LNCAP (cell line): Measurements from ENCODE around the gene GPC6.

Experiments
- TF ChIP-seq, protein P1 (sequence below): fragments of 450-650 bp; IDR thresholded peaks from 2 replicates; pipeline ENCODE4 v1.5.1; 2017; ENCODE audit warnings: mild to moderate bottlenecking

The GPC6 gene

DNA sequence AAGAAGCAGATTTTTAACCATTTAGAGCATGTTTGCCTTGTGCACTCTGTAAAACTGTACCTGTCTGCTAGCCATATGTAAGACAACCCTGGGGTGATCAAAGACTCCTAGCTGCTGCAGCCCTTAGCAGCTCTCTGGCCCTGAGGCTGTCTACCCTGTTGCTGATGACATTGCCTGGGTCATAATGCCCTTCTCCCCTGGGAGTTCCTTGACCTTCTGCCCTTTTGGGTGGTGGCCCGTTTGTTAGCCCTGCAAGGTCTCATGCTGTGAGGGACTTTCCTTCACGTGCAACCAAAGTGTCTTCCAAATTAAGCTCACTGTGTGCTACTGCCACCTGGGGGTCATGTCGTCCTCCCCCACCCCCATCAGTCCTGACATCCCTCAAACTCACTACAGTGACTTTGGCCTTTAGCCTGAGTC lies 7.4 kb downstream of the GPC6 start:
- TF ChIP-seq, protein P1, sequence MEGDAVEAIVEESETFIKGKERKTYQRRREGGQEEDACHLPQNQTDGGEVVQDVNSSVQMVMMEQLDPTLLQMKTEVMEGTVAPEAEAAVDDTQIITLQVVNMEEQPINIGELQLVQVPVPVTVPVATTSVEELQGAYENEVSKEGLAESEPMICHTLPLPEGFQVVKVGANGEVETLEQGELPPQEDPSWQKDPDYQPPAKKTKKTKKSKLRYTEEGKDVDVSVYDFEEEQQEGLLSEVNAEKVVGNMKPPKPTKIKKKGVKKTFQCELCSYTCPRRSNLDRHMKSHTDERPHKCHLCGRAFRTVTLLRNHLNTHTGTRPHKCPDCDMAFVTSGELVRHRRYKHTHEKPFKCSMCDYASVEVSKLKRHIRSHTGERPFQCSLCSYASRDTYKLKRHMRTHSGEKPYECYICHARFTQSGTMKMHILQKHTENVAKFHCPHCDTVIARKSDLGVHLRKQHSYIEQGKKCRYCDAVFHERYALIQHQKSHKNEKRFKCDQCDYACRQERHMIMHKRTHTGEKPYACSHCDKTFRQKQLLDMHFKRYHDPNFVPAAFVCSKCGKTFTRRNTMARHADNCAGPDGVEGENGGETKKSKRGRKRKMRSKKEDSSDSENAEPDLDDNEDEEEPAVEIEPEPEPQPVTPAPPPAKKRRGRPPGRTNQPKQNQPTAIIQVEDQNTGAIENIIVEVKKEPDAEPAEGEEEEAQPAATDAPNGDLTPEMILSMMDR, result no peak

DNA sequence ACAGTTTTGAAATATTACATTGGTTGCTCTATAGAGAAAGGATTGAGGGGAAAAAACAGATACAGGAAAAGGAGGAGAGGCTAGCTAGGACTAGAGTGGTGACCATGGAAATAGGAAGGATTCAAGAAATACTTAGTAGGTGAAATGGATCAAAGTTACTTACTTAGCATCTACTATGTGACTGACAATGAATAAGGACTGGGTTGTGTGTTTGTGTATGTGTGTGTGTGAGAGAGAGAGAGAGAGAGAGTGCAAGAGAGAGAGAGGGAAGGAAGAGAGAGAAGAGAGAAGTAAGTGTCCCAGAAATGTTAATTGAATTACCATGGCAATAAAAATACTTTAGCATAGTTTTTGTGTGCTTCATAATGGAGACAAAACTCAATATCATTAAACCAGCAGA lies 7.9 kb downstream of the GPC6 start:
- TF ChIP-seq, protein P1, result no peak

DNA sequence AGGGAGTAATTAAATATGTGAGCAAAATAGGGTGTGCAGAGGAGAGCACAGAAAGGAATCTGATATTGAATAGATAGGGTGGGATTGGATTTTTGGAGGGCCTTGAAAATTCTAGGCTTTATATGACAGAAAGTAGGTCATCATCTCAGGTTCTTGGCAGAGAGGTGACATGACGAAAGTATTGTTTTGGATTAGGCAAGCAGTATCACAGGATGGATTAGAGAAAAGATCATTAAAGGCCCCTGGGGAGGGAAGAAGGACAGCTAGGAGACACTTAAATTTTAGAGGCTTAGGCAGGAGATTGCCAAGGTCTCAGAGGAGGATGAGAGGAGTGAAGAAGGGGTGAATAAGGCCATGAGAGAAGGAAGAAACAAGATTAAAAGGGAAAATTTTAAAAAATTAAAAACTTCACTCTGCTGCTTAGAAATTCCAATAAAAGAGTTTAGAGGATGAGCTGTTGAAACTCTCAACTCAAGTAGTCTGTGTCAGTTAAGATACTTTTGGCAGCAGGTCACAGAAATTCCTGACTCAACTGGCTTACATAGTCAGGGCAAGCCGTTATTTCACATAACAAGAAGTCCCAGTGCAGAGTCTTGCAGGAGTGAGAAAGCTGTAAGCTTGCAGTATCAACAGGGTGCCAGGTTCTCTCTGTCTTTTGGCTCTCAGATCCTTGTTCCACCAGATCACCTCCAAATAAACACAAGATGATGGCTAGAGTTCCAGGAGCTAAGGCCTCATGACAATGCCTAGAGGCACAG lies 8.8 kb downstream of the GPC6 start:
- TF ChIP-seq, protein P1, result no peak

DNA sequence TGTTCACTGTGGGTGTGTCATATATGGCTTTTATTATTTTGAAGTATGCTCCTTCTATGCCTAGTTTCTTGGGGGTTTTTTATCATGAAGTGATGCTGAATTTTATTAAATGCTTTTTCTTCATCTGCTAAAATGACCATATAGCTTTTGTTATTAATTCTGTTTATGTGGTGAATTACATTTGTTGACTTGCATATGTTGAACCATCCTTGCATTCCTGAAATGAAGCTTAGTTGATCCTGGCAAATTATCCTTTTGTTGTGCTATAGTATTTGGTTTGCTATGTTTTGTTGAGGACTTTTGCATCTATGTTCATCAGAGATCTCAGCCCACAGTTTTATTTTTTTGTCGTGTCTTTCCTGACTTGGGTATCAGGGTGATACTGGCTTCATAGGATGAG lies 12.1 kb downstream of the GPC6 start:
- TF ChIP-seq, protein P1, result no peak

DNA sequence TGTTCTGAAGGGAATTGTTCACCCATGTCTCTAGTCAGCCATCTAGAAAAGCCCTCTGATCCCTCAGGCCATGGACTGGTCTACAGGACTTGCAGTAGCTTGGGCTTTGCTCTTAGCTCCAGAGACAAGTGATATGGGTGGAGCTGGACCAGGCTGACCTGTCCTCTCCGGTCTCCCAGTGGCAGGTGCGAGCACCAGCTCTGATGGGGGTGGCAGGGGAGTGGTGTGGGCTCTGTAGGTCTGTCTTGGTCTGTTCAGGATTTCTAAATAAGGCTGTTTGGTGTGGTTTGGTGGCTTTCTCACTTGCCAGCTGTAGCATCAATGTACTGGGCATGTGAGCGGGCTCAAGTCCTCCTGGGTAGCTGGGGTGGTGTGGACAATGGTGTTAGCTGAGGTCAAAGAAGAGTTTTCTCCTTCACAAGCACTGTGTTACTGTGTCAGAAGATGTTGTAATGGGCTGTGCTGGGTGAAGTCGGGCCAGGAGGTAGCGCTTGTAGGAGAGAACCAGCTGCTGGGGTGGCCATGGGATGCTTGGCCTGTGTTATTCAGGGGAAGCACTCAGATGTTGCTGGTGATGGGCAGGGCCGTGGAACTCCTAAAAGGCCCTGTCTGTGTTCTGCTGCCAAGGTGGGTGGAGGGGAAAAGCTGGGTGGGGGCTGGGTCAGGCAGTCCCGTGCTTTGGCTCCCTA lies 16.9 kb downstream of the GPC6 start:
- TF ChIP-seq, protein P1, result no peak

DNA sequence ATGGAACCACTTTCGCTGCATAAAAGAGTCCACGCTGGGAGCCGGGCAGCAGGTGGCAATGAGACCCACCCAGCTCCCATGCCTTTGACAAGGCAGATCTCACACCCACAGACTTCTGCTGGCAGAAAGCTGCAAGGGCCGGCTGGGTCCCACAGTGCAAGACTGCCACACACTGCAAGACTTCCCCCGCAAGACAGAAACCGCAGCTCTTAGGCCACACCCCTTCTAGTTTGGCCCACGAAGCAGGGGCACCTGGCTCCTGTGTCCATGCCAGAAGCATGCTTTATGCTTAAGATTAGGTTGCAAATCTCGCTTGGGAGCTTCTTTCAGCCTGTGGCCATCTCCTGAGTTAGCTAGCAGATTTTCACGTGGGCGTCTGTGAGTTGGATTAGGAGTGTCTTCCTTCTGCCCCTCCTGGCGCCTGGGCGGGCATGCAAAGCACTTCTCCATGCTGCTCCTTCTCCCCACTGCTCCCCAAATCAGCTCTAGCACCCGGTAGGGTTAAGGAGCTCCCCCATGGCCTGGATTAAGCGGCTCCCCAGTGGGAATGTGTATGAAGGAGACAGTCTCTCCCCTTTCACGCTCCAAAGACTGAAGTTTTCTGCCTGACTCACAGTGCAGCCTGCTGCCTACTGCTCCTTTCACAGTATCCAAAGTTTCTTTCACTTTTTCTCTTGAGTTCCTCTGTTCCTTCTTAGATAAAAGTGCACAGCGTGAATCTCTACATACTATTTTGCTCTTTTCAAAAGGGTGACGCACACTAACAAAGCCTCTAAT lies 17.7 kb downstream of the GPC6 start:
- TF ChIP-seq, protein P1, result no peak

DNA sequence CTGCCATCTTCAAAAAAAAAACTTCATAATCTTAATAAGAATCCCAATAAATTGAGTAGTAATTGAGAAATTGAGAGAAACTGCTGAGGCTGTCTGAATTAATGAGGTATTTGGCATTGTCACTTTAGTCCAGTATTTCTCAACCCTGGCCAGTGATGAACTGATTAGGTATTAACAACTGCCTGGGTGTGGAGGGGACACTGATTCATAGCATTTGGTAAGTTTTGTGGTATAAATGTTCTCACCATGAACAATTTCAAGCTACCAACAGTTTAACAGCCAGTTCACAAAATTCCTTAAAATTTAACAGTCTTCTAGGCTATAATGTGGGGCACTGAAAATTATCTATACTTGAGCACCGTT lies 18.3 kb downstream of the GPC6 start:
- TF ChIP-seq, protein P1, result no peak
